ENCODE measurements around the gene TRIM29. TPM values are rescaled to one million over a fixed set of nuclear protein-coding genes. Genes with fewer than 3 reads are reported as not detected.

The TRIM29 gene
- total and polyA plus RNA-seq, 2 of the 13 experiments (the other 11 are each of a cell fraction or from before 2014, with no cell fraction given): 0.86 TPM

DNA sequence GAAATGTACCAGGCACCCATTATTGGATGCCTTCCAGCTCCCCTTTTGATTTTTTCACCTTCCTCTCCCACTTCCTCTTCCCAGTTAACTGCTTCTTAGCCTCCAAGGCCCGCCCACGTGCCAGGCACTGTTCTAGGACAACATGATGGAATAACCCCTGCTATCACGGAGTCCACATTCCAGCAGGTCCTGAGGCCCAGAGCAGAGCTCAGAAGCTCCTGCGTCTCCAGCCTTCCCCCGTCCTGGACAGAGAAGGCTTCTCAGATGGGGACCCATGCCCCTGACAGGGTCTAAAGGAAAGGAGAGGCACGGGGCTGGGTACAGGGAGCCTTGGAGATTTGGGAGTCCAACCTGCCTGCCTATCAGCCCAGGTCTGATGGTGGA lies 29.1 kb downstream of the TRIM29 start (continued):
- no peak for TF ChIP-seq TEAD3 (CRISPR knock-in tag; optimal IDR thresholded peaks at IDR 0.05; ENCODE audit: borderline replicate concordance)

DNA sequence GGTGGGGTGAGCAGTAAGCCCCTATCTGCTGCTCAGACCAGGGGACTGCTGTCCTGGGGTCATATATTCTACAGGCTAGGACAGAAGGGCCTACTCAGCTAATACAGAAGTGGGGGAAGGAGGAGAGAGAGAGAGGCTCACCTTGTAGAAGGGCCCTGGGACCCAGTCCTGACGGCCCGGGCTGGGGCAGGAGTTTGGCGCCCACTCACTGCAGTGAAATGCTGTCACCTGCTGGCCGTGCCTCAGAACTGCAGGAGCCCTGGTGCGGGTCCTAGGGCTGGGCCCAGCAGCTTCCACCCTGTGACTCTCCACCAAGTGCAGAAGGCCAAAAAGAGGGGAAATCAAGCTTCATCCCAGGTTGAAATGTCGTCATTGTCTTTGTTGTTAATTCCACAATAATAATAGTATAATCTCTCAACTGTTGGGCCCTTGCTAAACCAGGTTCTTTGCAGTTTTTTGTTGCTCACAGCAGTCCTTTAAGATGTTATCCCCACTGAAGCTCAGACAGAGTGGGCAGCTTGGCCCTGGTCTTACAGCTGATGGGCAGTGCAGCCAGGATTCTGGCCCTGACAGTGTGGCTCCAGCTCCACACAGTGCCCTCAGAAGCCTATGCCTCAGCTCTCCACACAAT lies 29.6 kb downstream of the TRIM29 start:
- Histone ChIP-seq H3K36me3 (replicated peaks in 1 of 2; ENCODE audit: control insufficient read depth in 1 of 2, insufficient read depth in 2 of 2, low read length in 2 of 2) (no peaks in the 10 kb centered on the region), H3K27me3 (ENCODE audit: control insufficient read depth in 1 of 2, insufficient read depth in 2 of 2, low read length in 2 of 2) (peaks cover 4 to 56% of the 10 kb centered on the region in 2 experiments; a peak in 4 of 5 replicates), H3K9me3 (ENCODE audit: low read length) (no peaks in the 10 kb centered on the region), H2AFZ (ENCODE audit: low read length) (no peak overlapping the region), H3K9ac (ENCODE audit: insufficient read depth, low read depth, low read length) (no peak overlapping the region), H3K4me2 (ENCODE audit: low read depth, low read length) (no peak overlapping the region), H3K4me1 (ENCODE audit: insufficient read depth, low read length) (no peaks in the 10 kb centered on the region), H3K4me3 (replicated peaks in 1 of 3; ENCODE audit: insufficient read depth in 1 of 3, low read depth in 2 of 3, low read length in 3 of 3) (no peak overlapping the region), H3K79me2 (ENCODE audit: insufficient read depth, low read length) (no peaks in the 10 kb centered on the region), H3K27ac (ENCODE audit: extremely low read length, insufficient read depth, low read length) (no peak overlapping the region), H4K20me1 (ENCODE audit: insufficient read depth, low read length) (no peaks in the 10 kb centered on the region; the same call in 1 of the 2 replicates)
- FAIRE-seq (no peak), ATAC-seq (peak; percentile 90), DNase-seq (ENCODE audit: low spot score) (peak; percentile 14)
- WGBS (ENCODE audit: low lambda C conversion rate): 0% methylated on average over 3 of the region's 6 CpGs
- ChIA-PET POLR2A (no interaction called here), CTCF (ENCODE audit: low intra/inter-chr PET ratio, low total read pairs) (interaction anchor here (0.8 to 1.3 kb wide), 3 partner anchors 367 to 466 kb away, joined by 3 to 7 read pairs (median 5); no protein-coding TSS in a partner anchor)
- in situ Hi-C loops (cut with HindIII; ENCODE audit: extremely low pct_ligation_motif_present, low pct_unique_long_range_greater_than_20kb): loop anchor here (10.0 kb wide), 2 partner anchors 443 to 623 kb away; no protein-coding TSS in a partner anchor
- intact Hi-C loops (cut with micrococcal nuclease; ENCODE audit: unreplicated experiment): loop anchor here (1.0 kb wide), 3 partner anchors 442 to 627 kb away; no protein-coding TSS in a partner anchor
- BruUV-seq (replicated peaks): no TSS peak
- TF ChIP-seq PHF8 (CRISPR knock-in tag; IDR thresholded peaks at IDR 0.05) (no peak), XRCC5 (optimal IDR thresholded peaks at IDR 0.05; ENCODE audit: low read length) (peak; percentile 65), ATAD3A (CRISPR knock-in tag; IDR thresholded peaks at IDR 0.05) (no peak), NR2F2 (IDR thresholded peaks at IDR 0.05; ENCODE audit: borderline replicate concordance, low read depth) (no peak), TEAD3 (CRISPR knock-in tag; optimal IDR thresholded peaks at IDR 0.05; ENCODE audit: borderline replicate concordance) (no peak), MED8 (CRISPR knock-in tag; IDR thresholded peaks at IDR 0.05; ENCODE audit: insufficient replicate concordance) (no peak), GTF2F1 (IDR thresholded peaks at IDR 0.05; ENCODE audit: low read length) (no peak), KLF6 (CRISPR knock-in tag; IDR thresholded peaks at IDR 0.05) (no peak), ZNF720 (CRISPR knock-in tag; IDR thresholded peaks at IDR 0.05) (no peak), MBD4 (IDR thresholded peaks at IDR 0.05; ENCODE audit: borderline replicate concordance, low read length) (no peak), ARNT2 (CRISPR knock-in tag; IDR thresholded peaks at IDR 0.05; ENCODE audit: low read depth) (0 out of 2 replicates have a peak, but pooled peaks have one; percentile 42), FIP1L1 (IDR thresholded peaks at IDR 0.05; ENCODE audit: borderline replicate concordance, insufficient read depth, low read depth, low read length) (no peak)
- TF ChIP-seq, protein P1, sequence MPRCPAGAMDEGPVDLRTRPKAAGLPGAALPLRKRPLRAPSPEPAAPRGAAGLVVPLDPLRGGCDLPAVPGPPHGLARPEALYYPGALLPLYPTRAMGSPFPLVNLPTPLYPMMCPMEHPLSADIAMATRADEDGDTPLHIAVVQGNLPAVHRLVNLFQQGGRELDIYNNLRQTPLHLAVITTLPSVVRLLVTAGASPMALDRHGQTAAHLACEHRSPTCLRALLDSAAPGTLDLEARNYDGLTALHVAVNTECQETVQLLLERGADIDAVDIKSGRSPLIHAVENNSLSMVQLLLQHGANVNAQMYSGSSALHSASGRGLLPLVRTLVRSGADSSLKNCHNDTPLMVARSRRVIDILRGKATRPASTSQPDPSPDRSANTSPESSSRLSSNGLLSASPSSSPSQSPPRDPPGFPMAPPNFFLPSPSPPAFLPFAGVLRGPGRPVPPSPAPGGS (CRISPR knock-in tag; IDR thresholded peaks at IDR 0.05): no peak
- TF ChIP-seq, protein P2, sequence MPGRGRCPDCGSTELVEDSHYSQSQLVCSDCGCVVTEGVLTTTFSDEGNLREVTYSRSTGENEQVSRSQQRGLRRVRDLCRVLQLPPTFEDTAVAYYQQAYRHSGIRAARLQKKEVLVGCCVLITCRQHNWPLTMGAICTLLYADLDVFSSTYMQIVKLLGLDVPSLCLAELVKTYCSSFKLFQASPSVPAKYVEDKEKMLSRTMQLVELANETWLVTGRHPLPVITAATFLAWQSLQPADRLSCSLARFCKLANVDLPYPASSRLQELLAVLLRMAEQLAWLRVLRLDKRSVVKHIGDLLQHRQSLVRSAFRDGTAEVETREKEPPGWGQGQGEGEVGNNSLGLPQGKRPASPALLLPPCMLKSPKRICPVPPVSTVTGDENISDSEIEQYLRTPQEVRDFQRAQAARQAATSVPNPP (CRISPR knock-in tag; IDR thresholded peaks at IDR 0.05): no peak
- TF ChIP-seq, protein P3, sequence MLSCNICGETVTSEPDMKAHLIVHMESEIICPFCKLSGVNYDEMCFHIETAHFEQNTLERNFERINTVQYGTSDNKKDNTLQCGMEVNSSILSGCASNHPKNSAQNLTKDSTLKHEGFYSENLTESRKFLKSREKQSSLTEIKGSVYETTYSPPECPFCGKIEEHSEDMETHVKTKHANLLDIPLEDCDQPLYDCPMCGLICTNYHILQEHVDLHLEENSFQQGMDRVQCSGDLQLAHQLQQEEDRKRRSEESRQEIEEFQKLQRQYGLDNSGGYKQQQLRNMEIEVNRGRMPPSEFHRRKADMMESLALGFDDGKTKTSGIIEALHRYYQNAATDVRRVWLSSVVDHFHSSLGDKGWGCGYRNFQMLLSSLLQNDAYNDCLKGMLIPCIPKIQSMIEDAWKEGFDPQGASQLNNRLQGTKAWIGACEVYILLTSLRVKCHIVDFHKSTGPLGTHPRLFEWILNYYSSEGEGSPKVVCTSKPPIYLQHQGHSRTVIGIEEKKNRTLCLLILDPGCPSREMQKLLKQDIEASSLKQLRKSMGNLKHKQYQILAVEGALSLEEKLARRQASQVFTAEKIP (CRISPR knock-in tag; IDR thresholded peaks at IDR 0.05; ENCODE audit: borderline replicate concordance): no peak
- TF ChIP-seq, protein P4, sequence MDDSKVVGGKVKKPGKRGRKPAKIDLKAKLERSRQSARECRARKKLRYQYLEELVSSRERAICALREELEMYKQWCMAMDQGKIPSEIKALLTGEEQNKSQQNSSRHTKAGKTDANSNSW (CRISPR knock-in tag; IDR thresholded peaks at IDR 0.05; ENCODE audit: borderline replicate concordance): no peak
- TF ChIP-seq, protein P5, sequence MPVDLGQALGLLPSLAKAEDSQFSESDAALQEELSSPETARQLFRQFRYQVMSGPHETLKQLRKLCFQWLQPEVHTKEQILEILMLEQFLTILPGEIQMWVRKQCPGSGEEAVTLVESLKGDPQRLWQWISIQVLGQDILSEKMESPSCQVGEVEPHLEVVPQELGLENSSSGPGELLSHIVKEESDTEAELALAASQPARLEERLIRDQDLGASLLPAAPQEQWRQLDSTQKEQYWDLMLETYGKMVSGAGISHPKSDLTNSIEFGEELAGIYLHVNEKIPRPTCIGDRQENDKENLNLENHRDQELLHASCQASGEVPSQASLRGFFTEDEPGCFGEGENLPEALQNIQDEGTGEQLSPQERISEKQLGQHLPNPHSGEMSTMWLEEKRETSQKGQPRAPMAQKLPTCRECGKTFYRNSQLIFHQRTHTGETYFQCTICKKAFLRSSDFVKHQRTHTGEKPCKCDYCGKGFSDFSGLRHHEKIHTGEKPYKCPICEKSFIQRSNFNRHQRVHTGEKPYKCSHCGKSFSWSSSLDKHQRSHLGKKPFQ (CRISPR knock-in tag; IDR thresholded peaks at IDR 0.05; ENCODE audit: insufficient replicate concordance): no peak

Measured in HepG2 (cell line).